ENCODE results near the gene ZBTB24.

Gene ZBTB24

GRCh38 chr6:109486068-109486467, 3.0 kb upstream of the ZBTB24 start:
- Mint-ChIP-seq H3K27me3 (no peaks in the 10 kb centered on the region), H3K36me3 (peaks cover 10 to 14% of the 10 kb centered on the region in 2 donors), H3K4me1 (peaks cover 13 to 34% of the 10 kb centered on the region in 2 donors), H3K4me3 (no peak overlapping the region), H3K9me3 (no peaks in the 10 kb centered on the region), H3K27ac (no peak overlapping the region)
- DNase-seq (no peak), ATAC-seq (replicated peaks) (no peak)

DNA sequence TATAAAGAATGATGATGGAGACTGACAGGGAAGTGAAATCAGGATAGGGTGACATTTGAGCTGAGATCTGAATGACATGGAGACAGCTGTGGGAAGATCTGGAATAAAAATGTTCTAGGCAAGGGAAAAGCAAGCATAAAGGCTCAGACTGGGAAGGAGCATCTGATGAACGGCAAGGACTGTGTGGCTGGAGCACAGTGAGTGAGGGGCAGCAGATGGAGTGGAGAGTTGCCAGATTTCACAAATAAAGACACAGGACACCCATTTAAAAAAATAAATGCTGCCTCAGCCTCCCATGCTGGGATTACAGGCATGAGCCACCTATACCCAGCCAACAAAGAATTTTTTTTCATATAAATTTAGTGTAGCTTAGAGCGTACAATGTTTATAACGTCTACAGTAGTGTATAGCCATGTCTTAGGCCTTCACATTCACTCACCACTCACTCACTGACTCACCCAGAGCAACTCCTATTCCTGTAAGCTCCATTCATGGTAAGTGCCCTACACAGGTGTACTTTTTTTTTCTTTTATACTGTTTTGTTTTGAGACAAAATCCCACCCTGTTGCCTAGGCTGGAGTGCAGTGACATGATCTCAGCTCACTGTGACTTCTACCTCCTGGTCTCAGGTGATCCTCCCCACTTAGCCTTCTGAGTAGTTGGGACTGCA, 2.4 kb upstream of the ZBTB24 start:
- DNase-seq (no peak), ATAC-seq (replicated peaks) (no peak)
- Mint-ChIP-seq H3K36me3 (peaks cover 14 to 18% of the 10 kb centered on the region in 2 donors), H3K27me3 (no peaks in the 10 kb centered on the region), H3K4me3 (no peak overlapping the region), H3K9me3 (no peaks in the 10 kb centered on the region), H3K27ac (no peak overlapping the region), H3K4me1 (peaks cover 14 to 34% of the 10 kb centered on the region in 2 donors)

DNA sequence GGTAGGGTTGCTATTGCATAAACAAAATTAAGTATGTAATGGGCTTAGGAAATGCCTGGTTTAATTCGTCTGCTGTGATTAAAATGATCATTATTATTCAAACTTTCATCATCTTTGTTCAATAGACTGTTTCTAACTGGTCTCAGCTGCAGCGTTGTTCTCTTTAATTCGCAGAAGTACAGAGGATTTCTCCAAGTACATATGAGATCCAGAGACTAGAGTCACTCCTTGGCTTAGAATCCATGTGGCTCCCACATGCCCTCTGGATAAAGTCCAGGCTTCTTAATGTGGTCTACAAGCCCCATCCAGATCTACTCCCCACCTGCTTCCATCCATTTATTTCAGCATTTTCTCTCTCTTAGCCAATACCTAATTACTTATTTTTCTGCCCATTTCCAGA, 1.1 kb upstream of the ZBTB24 start:
- H3K36me3 Mint-ChIP-seq, result peaks cover 19 to 26% of the 10 kb centered on the region in 2 donors

GRCh38 chr6:109483735-109484057, 677 bp upstream of the ZBTB24 start:
- no peaks in the 10 kb centered on the region for H3K9me3 Mint-ChIP-seq
- ATAC-seq (replicated peaks), result peak; percentile 7 to 15

More for the DNA sequence above, 1.1 kb upstream of the ZBTB24 start:
- H3K4me3 Mint-ChIP-seq, result peak overlapping the region; percentile 17 to 45
- DNase-seq, result no peak
- ATAC-seq (replicated peaks), result no peak
- H3K9me3 Mint-ChIP-seq, result no peaks in the 10 kb centered on the region
- H3K27me3 Mint-ChIP-seq, result no peaks in the 10 kb centered on the region
- H3K27ac Mint-ChIP-seq, result no peak overlapping the region
- peaks cover 18 to 46% of the 10 kb centered on the region in 2 donors for H3K4me1 Mint-ChIP-seq

DNA sequence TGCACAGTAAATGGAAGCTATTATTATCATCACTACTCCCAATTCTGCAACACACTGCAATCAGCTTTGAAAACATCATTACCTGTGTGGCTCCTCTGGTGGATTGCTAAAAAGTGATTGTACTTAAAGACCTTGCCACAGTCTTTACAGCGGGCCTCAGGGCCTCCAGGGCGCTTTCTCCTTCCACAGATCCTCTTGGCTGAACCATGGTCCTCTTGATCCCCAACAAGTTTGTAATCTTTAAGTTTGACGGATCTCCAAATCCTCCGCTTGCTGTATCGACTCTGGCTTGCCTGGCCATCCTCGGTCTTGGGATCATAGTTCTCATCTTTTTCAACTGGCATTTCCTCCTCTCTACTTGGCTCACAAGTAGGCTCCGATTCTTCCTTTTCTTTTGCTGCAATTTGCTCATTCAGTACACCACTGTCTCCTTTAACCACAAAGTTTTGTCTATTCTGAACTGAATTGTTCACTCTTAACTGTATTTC, 2.0 kb downstream of the ZBTB24 start:
- H3K36me3 Mint-ChIP-seq, result peaks cover 41 to 50% of the 10 kb centered on the region in 2 donors
- H3K4me3 Mint-ChIP-seq, result peak overlapping the region; percentile 90 to 95
- no peaks in the 10 kb centered on the region for H3K27me3 Mint-ChIP-seq
- no peak for DNase-seq
- H3K27ac Mint-ChIP-seq, result no peak overlapping the region
- peaks cover 37 to 76% of the 10 kb centered on the region in 2 donors for H3K4me1 Mint-ChIP-seq
- H3K9me3 Mint-ChIP-seq, result no peaks in the 10 kb centered on the region
- no peak for ATAC-seq (replicated peaks)

More at GRCh38 chr6:109483735-109484057, 677 bp upstream of the ZBTB24 start:
- peaks cover 23 to 30% of the 10 kb centered on the region in 2 donors for H3K36me3 Mint-ChIP-seq
- H3K27ac Mint-ChIP-seq, result peak overlapping the region; percentile 20
- no peaks in the 10 kb centered on the region for H3K27me3 Mint-ChIP-seq
- no peak for DNase-seq
- H3K4me1 Mint-ChIP-seq, result peaks cover 21 to 50% of the 10 kb centered on the region in 2 donors
- H3K4me3 Mint-ChIP-seq, result peak overlapping the region; percentile 45 to 75

DNA sequence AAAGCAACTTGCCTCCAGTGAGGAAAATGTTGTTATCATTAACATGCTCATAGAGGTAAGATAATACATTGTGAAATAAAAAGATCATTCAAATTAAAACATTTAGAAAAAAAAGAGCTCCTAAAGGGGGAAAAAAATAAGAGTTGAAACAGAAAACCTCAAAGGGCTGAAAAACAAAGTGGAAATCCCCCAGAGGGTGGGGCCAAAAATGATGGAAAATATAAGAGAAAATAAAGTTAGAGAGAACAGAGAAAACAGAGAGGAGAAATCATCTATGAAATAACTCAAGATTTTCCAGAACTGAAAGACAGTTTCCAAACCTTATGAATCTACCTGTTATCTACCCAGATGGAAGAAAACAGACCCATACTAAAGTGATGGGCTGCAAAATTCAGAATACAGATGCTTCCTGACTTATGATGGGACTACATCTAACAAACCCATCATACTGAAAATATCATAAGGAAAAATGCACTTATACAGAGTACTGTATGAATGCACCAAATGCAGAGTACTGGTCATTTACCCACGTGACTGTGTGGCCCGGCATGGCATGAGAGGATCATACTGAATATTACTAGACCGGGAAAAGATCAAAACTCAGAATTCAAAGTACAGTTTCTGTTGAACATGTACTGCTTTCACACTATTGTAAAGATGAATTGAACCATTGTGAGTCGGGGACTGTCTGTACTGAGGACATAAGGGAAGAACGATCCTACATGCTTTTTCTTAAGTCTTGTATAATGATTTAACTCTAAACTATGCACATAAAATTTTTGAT, 4.0 kb downstream of the ZBTB24 start:
- Mint-ChIP-seq H3K27ac (peak overlapping the region; percentile 93), H3K4me3 (peak overlapping the region; percentile 86 to 95), H3K36me3 (peaks cover 46 to 66% of the 10 kb centered on the region in 2 donors), H3K27me3 (no peaks in the 10 kb centered on the region), H3K9me3 (no peaks in the 10 kb centered on the region), H3K4me1 (peaks cover 41 to 78% of the 10 kb centered on the region in 2 donors)
- DNase-seq, result no peak
- no peak for ATAC-seq (replicated peaks)

DNA sequence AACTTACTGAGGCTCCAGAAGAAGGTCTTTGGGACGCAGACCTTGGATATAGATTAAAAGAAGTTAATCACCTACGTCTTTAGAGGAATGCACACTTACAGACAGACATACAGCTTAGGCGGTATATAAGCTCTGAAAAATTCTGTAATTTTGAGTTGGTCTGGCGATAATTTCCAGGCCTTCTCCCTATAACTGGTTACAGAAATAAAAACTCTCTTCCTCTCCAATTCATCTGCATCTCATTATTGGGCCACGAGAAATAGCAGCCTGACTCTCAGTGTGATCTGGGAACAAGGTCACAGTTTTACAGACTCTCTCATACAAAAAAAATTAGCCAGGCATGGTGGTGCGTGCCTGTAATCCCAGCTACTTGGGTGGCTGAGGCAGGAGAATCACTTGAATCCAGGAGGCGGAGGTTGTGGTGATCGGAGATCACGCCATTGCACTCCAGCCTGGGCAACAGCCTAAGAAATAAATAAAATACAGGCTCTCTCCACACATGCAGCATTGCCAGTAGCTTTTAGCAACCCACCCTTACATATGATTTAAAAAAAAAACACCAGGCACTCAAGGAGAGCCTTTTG, 4.7 kb downstream of the ZBTB24 start:
- peaks cover 51 to 71% of the 10 kb centered on the region in 2 donors for H3K36me3 Mint-ChIP-seq
- H3K9me3 Mint-ChIP-seq, result no peaks in the 10 kb centered on the region
- H3K4me3 Mint-ChIP-seq, result peak overlapping the region; percentile 86 to 95
- H3K4me1 Mint-ChIP-seq, result peaks cover 46 to 78% of the 10 kb centered on the region in 2 donors
- H3K27ac Mint-ChIP-seq, result peak overlapping the region; percentile 93
- H3K27me3 Mint-ChIP-seq, result no peaks in the 10 kb centered on the region
- DNase-seq (no peak), ATAC-seq (replicated peaks) (no peak)

DNA sequence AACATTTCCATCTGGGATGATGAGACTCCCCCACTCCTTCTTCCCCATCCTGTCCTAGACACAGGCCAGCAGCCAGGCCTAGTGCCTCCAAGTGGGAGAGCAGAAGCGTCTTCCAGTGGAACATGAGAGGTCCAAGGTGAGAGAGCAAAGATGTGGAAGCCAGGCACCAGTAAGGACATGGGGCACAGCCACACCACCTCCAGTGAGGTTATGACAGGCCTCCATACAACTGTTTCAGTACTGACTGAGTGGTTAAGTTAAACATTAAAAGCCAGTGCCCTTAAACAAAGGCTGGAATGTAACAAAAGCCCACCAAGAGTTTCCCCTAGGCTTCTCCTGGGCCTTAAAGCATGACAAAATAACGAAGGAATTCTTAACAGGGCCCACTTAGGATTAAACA, 5.3 kb downstream of the ZBTB24 start:
- peaks cover 56 to 77% of the 10 kb centered on the region in 2 donors for H3K36me3 Mint-ChIP-seq
- H3K4me3 Mint-ChIP-seq, result peak overlapping the region; percentile 87 to 95
- DNase-seq (no peak), ATAC-seq (replicated peaks) (peak; percentile 54 to 59)
- peak overlapping the region; percentile 94 for H3K27ac Mint-ChIP-seq
- no peaks in the 10 kb centered on the region for H3K9me3 Mint-ChIP-seq
- no peaks in the 10 kb centered on the region for H3K27me3 Mint-ChIP-seq
- H3K4me1 Mint-ChIP-seq, result peaks cover 52 to 83% of the 10 kb centered on the region in 2 donors

DNA sequence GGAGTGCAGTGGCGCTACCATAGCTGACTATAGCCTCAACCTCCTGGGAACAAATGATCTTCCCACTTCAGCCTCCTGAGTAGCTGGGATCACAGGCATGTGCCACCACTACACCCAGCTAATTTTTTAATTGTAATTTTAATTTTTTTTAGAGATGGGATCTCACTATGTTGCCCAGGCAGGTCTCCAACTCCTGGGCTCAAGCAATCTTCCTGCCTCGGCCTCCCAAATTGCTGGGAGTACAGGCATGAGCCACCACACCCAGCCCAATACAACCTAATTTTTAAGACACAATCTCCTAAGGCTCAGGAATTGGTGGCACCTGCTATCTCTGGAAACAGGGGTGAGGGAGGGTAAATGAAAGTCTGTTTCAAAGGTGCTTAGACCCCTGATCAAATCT, 5.8 kb downstream of the ZBTB24 start:
- Mint-ChIP-seq H3K4me3 (peak overlapping the region; percentile 87 to 95), H3K9me3 (no peaks in the 10 kb centered on the region), H3K27ac (peak overlapping the region; percentile 94), H3K4me1 (peaks cover 57 to 88% of the 10 kb centered on the region in 2 donors), H3K27me3 (no peaks in the 10 kb centered on the region), H3K36me3 (peaks cover 60 to 80% of the 10 kb centered on the region in 2 donors)
- ATAC-seq (replicated peaks), result no peak
- DNase-seq, result no peak

DNA sequence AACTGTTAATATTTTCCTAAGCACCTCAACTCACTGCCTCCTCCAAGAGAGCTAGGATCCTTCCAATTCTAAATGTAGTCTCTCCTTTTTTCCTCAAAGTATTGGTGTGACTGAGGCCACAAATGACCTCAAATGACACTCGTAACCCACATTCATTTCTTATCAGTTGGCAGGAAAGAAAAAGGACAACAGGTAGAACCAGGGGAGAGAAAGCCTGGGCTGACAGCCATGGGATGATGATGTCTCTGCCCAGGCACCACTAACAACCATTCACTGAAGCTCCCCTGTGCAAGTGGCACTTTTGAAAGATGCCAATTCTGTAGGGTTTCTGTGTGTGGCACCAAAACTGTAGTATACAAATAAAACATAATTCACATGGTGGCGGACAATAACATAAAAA, 7.4 kb downstream of the ZBTB24 start:
- DNase-seq, result no peak
- H3K27me3 Mint-ChIP-seq, result no peaks in the 10 kb centered on the region
- H3K9me3 Mint-ChIP-seq, result no peaks in the 10 kb centered on the region
- peaks cover 62 to 82% of the 10 kb centered on the region in 2 donors for H3K36me3 Mint-ChIP-seq
- peak overlapping the region; percentile 6 for H3K27ac Mint-ChIP-seq
- peak overlapping the region in 1 of 2 donors; percentile 37 for H3K4me3 Mint-ChIP-seq
- ATAC-seq (replicated peaks), result no peak
- peaks cover 56 to 88% of the 10 kb centered on the region in 2 donors for H3K4me1 Mint-ChIP-seq

DNA sequence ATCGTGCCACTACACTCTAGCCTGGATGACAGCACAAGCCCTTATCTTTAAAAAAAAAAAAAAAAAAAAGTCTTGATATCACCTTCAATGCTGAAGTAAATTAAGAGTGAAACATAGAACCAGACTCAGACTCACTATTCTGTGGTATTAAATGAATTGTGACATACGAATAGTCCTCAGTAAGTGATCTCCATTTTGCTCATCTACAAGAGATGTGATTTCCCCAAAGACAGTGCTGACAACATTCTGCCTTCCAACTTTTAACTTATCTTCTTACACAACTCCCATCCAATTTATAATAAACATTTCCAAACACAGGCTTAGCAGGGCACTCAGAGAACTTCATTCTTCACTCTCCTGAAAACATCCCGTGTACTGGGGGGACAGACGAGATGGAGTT, 8.0 kb downstream of the ZBTB24 start:
- ATAC-seq (replicated peaks) (no peak), DNase-seq (no peak)
- H3K4me1 Mint-ChIP-seq, result peaks cover 53 to 87% of the 10 kb centered on the region in 2 donors
- H3K27ac Mint-ChIP-seq, result no peak overlapping the region
- no peaks in the 10 kb centered on the region for H3K9me3 Mint-ChIP-seq
- H3K36me3 Mint-ChIP-seq, result peaks cover 60 to 84% of the 10 kb centered on the region in 2 donors
- H3K27me3 Mint-ChIP-seq, result no peaks in the 10 kb centered on the region
- H3K4me3 Mint-ChIP-seq, result no peak overlapping the region

- DNase-seq (no peak), ATAC-seq (replicated peaks) (no peak)
- peak overlapping the region; percentile 32 to 38 for H3K4me3 Mint-ChIP-seq
- peak overlapping the region; percentile 84 for H3K27ac Mint-ChIP-seq
- peaks cover 59 to 89% of the 10 kb centered on the region in 2 donors for H3K36me3 Mint-ChIP-seq
- H3K4me1 Mint-ChIP-seq, result peaks cover 54 to 81% of the 10 kb centered on the region in 2 donors
- no peaks in the 10 kb centered on the region for H3K9me3 Mint-ChIP-seq
- no peaks in the 10 kb centered on the region for H3K27me3 Mint-ChIP-seq
Observed at GRCh38 chr6:109473120-109473519, 9.9 kb downstream of the ZBTB24 start.

GRCh38 chr6:109472132-109472995, 10.7 kb downstream of the ZBTB24 start:
- Mint-ChIP-seq H3K4me1 (peaks cover 52 to 81% of the 10 kb centered on the region in 2 donors), H3K9me3 (no peaks in the 10 kb centered on the region), H3K4me3 (peak overlapping the region; percentile 26 to 38), H3K27me3 (no peaks in the 10 kb centered on the region), H3K27ac (peak overlapping the region; percentile 57), H3K36me3 (peaks cover 61 to 90% of the 10 kb centered on the region in 2 donors)
- ATAC-seq (replicated peaks) (peak; percentile 94), DNase-seq (peak; percentile 53)

Data from stimulated activated naive B cell treated with anti-CD40 and anti-IgM and Interleukin-4, amounts not matched to agents 10 μg/mL and 1 μg/mL and 100 μg/mL, for 72 hours (primary cell).